NCI-H1417 treated with DMSO at 0.1 percent for 48 hours (cell line): Measurements from ENCODE around the gene MYPOP.

Experiments
- DNase-seq: peaks from one replicate; lab custom pipeline; 2025; lab: John Stamatoyannopoulos, UW

The MYPOP gene

DNA sequence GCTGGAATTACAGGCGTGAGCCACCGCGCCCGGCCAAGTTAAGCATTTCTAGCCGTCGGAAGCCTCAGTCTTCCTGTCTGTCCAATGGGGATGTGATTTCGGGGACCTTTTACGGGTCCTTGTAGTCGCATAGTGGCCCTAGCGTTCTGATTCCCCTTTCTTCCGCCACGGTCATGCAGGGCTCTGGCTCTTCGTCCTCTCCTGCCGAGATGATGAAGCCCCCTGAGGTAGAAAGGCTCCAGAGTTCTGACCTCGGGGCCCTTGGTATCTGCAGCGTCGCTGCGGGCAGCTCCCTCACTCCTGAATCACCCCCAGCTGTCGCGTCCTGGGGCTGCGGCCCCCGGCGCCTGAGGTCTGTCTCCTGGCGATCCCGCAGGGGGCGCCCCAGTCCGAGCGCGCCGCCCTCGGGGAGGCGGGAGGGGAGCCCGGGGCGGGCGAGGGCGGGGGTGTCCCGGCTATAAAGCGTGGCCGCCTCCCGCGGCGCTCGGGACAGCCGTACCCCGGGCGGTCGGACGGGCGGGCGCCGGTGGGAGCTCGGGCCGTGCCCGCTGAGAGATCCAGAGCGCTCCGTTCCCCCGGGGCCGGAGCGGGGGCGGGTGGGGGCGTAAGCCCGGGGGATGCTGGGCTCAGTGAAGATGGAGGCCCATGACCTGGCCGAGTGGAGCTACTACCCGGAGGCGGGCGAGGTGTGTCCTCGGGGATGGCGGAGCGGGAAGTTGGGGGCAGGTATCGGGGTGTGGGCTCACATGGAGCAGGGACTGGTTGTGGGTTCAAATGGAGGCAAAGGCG, 38.4 kb downstream of the MYPOP start, which contains the start of gene FOXA3:
Gene FOXA3 (plus strand): TSS at position 487 of the 789 bp plus-strand sequence. CDS start 131 bp downstream, at position 618.
- no peak for DNase-seq

DNA sequence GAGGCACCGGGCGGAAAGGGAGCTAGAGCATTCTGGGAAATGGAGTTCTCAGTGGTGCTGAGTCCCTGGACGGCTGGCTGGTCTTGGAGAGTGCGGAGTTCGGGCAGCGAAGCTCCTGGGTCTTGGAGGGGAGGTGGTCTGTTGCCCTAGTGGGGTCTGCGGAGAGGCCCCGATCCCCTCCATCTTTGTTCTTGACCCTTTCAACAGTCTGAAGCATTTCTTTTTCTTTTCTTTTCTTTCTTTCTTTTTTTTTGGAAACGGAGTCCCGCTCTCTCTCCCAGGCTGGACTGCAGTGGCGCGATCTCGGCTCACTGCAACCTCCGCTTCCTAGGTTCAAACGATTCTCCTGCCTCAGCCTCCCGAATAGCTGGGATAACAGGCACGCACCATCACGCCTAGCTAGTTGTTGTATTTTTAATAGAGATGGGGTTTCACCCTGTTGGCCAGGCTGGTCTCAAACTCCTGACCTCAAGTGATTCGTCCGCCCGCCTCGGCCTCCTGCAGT, 39.0 kb downstream of the MYPOP start:
- DNase-seq, result no peak

DNA sequence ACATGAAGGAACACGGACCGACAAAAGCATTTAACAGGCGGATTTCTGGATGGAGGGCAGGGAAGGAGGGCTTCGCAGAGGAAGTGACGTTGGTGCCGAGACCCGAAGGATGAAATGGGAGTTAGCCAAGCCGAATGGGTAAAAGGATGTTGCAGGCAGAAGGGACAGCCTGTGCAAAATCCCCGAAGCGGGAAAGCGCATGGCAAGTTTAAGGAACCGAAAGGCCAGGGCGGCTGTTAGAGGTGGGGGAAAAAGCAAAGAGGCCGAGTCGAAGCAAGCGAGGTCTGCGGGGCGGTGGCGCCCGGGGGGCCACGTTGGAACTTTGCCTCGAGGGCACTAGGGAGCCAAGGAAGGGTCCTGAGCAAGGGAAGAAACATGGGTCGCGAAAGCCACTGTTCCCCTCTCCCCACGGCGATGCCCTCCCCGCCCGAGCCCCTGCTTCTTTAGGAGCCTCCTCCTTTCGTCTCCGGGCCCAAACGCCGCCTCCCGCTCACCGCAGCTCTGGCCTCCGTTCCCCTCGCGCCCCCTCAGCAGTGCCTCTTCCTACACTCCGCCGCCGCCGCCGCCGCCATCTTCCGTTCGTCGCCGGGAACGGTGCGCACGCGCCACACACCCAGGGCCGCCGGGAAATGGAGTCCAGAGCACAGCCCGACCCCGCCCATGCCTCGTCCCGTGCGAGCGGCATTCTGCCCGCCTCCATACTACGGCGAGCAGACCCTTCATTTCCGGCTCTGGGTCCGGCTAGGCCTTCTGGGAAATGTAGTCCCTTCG, 39.7 kb downstream of the MYPOP start, which contains the start of gene SYMPK:
Gene SYMPK (minus strand): TSS at position 584 of the 771 bp plus-strand sequence. CDS start 8,652 bp downstream, outside the sequence.
- peak; percentile 90 for DNase-seq

DNA sequence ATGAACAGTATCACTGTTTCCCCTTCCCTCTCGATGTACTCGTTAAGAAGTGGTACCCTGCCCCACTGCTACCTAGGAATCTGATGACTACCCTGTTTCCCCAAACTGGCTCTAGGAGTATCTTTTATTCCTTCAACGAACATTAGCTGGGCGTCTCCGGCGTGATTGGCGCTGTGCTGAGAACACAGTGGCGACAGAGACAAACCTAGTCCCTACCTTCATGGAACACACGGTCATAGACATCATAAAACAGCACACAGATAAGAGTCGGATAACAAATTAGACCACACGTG, 40.2 kb downstream of the MYPOP start:
- DNase-seq, result no peak

DNA sequence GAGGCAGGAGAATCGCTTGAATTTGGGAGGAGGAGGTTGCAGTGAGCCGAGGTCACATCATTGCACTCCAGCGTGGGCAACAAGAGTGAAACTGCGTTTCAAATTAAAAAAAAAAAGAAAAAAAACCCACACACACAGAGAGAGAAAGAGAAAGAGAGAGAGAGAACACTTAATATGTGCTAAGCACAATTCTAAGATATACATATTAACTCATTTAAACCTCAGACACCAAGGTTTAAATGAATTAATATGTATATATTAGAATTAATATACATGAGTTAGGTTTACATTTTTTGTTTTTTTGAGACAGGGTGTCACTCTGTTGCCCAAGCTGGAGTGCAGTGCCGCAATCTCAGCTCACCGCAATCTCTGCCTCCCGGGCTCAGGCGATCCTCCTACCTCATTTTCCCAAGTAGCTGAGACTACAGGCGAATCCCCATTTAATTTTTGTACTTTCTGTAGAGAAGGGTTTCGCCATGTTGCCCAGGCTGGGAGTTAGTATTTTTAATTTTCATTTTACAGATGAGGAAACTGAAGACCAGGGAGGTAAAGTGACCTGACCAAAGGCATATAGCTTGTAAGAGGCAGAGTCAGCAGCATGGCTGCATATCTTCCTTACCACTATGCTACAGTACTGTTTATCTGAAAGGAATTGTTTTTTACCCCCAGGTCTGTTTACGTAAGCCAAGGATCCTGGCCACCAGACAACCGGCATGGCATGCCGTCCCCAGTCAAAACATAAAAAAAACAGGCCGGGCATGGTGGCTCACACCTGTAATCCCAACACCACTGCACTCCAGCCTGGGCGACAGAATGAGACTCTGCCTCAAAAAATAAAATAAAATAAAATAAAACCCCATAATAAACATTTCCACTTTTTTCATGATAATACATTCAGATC, 41.8 kb downstream of the MYPOP start:
- DNase-seq, result no peak

DNA sequence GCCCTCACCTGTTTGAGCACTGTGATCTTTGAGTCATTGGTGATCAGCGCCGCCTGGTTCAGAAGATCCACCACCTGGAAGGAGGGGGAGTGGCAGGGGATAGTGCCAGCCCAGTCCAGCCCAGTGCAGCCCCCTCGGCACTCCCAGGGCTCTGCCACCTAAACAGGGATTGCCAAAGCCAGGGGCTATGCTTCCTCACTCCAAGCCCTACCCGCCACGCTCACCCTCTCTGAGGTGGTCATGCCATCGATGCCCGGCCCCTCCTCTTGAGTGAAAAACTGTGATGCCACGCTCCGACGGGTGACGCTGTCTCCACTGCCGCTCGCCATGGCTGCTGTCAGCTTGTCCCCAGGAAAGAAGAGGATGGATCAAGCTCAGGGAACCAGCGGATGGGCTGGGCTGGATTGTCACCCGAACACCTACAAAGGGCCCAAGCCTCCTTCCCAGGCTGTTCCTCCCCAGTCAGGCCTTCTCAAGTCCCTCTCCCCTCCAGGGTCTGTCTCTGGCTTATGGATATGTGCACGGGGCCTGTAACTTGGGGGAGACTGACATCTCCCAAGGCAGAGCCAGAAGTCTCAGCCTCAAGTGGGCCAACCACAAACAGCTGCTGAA, 48.1 kb downstream of the MYPOP start:
- no peak for DNase-seq

DNA sequence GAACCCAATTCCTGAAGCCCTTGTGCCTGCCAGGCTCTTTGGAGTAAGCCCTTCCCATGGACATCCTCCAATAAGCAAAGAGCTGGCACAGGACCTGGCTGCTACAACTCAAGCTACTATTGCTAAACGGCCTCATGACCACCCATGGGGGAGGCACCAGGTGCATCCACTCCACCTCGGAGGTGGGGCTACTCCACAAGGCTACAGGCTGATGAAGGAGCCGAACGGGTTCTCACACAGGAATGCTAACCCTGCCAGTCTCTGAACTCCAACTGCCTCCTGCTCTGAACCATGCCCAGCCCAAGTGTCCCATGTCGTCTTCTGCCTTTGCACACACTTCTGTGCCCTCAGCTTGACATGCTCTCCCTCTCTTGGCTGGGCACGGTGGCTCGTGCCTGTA, 49.4 kb downstream of the MYPOP start:
- no peak for DNase-seq

DNA sequence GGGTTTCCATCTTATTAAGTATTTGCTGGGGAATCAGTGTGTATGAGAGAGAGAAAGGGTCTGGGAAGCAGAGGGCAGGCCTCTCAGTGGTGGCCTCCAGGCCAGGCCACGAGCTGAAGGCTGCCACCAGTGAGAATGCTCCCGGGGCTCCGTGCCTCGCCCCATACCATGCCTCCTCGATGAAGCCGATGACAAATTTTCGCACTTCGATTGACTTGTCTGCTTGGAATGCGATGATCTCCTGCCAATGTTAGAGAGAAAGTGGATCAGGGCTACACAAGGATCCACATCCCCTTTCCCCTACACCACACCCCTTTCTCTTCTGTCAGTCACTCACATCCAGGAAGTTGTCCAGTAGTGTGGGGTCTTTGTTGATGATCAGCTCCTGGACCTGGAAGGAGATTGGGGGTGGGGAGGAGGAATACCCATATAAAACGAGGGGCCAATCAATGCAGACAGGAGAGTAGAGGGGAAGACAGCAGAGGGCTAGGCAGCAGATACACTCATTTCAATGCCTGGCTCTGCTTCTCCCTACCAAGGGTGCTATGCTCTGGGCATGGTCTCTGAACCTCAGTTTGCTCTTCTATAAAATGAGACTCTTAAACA, 50.2 kb downstream of the MYPOP start:
- DNase-seq, result no peak

DNA sequence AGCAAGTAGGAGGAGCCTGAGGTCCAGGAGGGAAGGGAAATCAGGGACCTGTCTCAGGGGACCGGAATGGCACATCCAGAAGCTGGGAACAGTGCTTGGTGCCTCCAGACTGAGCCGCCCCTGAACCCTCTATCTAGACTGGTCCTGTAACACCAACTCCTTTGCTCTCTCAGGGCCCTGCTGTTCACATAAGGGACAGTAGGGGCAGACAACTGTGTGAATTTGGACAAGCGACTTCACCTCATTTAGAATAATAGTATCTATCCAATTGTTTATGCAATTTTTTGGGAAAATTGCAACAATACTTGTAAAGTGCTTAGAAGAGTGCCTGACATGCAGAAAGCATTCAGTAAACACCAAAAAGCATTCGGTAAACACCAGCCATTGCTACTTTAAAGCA, 53.5 kb downstream of the MYPOP start:
- no peak for DNase-seq

DNA sequence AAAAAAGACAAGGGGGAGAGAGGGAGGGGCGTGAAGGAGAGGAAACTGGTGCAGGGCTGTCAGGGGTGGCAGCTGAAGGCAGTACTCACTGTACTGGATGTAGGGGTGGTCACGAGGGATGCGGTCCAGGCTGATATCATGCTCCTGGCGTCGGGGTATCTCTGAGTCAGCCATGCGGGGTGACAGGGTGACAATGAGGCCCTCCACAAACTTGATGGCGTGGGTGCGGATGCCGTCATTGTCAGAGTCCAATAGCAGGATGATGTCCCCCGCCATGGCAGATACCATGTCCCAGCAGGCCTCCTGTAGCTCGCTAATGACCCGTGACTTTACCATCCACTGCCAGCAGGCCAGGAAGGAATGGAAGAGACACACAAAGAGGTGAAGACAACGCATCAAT, 54.8 kb downstream of the MYPOP start:
- DNase-seq, result no peak

DNA sequence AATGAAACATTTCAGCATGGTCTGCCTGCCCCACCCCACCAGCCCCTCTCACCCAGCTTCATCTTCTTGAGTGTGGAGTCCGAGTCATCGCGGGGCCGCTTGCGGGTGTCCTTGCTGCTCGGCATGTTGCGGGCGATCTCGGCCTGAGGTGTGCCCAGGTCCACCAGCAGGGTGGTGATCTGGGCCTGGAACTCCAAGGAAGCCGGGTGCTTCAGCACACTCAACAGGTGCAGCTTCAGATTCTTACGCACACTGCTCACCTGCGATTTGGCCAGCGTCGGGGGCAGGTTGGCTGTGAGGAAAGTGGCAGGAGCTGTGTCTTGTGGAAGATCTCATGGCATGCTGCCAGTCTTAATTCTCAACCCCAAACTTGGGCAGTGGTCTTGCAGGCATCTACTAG, 60.2 kb downstream of the MYPOP start:
- DNase-seq, result no peak
